GM15510 (cell line): ENCODE data around the gene MECR.

Experiments used
- POLR2A ChIP-seq: IDR thresholded peaks from 3 replicates; pipeline ENCODE4 v1.6.1; 2011; ENCODE audit warnings: borderline replicate concordance; ENCODE audit not compliant: insufficient read length; ENCODE audit errors: extremely low read depth

Gene MECR

DNA sequence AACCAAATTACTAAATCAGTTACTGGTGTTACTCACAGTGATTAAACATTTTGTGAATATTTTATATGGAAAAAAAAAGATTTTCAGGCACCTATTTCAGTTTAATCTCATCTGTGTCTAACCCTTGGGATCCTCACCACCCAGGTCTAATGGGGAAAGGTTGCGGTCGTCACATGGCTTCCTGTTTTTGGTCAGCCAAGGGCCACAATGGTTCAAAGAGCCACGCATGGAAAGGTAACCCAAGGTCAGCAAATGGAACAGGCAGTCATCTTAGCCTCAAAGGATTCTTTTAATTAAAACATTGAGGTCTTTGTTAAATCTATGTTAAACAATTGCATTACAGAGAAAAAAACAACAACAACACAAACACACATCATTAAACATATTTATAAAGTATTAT is 71.0 kb downstream of the MECR start:
- no peak for TF ChIP-seq POLR2A

DNA sequence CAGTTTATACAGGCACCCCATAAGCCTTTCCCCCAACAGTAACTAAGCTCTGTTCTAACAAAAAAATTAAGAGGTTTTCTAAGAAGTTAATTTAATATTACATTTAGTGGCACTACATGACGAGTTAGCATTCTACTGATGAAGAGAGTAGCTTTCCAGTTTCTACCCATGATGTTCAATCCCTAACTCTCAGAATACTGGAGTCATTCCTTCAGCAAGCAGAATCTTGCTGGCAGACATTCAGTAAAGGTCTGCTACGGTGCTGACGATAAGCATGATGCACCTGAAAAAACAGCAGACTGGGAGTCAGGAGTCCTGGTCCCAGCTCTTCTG is 73.5 kb downstream of the MECR start:
- TF ChIP-seq POLR2A: no peak

DNA sequence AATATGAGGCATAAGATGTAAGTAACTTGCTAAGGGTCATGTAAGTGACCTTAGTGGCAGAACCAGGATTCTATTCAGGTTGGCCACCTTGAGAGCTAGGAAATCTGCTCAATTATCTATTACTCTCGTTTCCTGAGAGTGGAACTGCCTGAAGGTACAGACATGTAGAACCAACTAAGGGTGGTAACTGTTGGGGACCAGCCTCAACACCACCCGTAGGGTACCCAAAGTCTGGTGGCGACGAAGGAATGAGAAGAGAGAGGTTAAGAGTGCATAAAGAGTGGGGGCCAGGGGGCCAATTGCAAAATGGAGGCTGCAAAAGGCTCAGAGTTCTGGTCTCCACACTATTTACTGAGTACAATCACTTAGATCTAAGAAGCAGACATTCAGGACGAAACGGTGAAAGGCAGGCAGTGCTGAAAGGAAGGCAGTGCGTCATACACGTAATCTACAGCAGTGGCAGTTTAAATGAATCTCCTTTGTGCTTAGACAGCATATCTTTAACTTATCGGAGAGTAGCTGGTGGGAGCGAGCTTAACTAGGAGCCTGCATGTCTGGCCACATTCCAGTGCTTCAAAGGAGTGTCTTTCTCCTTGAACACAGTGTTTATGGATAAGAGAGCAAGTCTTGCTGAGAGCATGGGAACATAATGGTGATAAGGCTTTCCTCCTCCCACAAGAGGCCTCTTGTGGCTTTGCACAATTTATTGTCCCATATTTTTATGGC is 74.0 kb downstream of the MECR start:
- TF ChIP-seq POLR2A: no peak

DNA sequence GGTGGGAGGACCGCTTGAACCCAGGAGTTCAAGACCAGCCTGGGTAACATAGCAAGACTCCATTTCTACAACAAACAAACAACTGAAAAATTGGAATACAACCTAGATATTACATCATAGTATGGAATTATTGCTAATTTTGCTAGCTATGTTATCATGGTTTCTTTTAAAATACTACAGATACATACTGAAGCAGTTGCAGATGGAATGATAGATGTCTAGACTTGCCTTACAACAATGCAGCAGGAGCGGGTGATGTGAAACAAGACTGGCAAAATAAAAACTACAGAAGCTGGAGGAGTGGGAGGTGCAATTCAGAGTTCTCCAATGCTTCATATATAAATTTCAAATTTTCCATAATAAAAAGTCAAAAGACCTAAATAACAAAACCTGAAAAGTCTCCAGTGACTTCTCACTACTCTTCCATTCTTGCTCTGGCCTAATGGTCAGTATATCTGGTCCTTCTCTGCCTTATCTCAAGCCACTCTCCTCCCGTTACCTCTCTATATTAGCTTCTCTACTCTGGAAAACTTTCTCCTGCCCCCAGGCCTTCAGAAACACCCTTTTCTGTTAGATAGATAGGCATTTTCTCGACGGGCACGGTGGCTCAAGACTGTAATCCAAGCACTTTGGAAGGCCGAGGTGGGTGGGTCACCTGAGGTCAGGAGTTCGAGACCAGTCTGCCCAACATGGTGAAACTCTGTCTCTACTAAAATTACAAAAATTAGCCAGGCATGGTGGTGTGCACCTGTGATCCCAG is 78.5 kb downstream of the MECR start:
- no peak for TF ChIP-seq POLR2A

DNA sequence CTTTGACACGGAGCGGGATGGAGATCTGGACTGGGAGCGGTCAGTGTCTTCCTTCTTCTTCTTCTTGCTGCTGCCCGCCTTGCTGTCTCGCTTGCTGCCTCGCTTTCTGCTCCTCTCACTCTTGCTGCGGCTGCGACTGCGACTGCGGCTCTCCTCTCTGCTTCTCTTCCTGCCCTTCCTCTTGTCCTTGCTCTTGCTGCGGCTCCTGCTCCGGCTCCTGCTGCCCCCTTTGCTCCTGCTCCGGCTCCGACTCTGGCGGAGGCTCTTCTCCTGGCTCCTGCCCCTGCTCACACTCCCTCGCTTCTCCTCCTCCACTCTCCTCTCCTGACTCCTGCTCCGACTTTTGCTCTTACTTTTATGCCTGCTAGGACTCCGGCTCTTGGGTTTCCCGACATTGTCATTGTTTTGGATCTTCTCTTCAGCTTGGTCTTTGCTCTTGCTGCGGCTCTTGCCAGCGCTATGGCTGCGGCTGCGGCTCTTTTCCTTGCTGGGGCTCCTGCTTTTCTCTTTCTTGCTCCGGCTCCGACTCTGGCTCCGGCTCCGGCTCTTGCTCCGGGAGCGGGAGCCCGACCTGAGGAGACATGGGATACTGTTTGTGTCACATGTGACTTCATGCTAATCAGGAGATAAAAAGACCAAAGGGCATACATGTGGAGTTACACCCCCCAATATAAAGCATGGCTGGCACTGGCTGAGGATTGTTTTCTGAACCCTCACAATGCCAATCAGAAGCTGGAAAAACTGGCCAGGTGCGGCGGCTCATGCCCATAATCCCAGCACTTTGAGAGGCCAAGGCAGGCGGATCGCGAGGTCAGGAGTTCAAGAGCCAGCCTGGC is 81.9 kb downstream of the MECR start:
- no peak for TF ChIP-seq POLR2A

DNA sequence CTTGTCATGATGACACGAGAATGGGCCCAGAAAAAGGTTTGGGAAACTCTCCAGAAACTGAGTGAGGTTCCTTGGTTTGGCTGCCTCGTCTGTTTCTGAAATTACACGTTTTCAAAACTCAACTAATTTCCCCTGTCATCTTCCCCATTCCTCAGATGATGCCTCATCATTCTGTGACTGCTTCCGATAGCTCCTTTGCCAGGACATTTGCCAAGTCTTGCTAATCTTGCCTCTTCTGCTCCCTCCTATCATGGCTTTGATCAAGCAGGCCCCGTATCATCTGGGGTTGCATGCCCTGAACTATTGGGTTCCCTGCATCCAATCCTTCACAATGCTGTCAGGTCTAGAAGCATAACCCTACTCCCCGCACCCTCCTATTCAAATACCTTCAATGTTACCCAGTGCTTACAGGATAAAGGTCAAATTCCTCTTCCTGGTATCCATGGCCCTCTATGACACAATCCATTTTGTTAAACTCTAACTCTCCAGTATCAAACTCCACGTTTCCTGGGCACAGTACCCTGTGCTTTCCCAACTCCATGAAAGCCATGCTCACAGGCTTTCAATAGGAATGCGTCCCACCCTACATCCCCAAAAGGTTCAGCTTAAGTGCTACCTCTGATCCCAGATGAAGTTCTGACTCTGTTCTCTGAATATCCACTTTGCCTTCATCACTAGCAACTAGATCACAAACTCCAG is 84.8 kb downstream of the MECR start:
- TF ChIP-seq POLR2A: no peak

DNA sequence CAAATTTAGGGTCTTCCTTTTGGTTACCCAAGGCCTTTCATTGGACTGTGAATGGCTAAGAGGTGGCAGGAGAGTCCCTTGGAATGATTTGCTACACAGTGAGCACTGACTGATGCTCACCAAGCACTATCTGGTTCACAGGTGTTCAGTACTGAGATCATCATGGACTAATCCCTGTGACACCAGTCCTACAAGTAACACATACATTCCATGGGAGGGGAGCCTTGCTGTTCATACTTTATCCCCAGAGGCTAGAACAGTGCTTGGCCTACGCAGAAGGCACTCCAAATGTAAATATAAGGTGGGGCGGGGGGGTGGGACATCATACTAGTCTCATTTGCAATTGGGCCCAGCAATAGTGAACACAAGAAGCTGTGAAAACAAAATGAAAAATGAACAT is 86.6 kb downstream of the MECR start:
- TF ChIP-seq POLR2A: no peak

DNA sequence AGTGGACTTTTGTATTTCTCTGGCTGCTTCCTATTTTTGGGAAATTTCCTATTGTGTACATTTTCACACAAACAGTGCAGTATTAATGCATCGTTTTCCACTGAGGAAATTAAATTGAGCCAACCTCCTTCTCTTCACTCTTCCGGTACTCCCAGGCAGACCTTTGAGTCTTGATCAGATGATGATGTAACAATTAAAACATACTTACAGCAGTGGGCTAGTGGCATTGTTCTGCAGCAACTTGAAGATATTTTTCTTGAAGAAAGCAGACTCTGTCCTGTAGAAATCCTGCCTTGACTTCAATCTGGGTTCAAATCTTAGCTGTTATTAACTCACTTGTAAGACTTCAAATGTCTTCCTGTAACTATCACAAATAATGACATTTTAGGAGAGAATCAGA is 88.0 kb downstream of the MECR start:
- no peak for TF ChIP-seq POLR2A
